Stimulated activated naive B cell treated with anti-CD40 and anti-IgM and Interleukin-4, amounts not matched to agents 10 μg/mL and 1 μg/mL and 100 μg/mL, for 72 hours (primary cell): ENCODE results near the gene ARHGAP21.

Experiments used
- ATAC-seq, 2 donors: fragments of 150-1000 bp; cut with Tn5 transposase; replicated peaks; 2 replicates each; pipeline ENCODE4 v1.10.0; 2021; ENCODE audit warnings: moderate library complexity in 1 of 2
- DNase-seq: peaks from one replicate; pipeline ENCODE4 v3.0.0; 2021
- H3K27ac Mint-ChIP-seq: one replicate; pipeline ENCODE4 v1.8.0; 2022; ENCODE audit warnings: mild to moderate bottlenecking, mixed read lengths
- H3K27me3 Mint-ChIP-seq, 2 donors: one replicate each; pipeline ENCODE4 v1.8.0; 2022; ENCODE audit warnings: mixed read lengths in 2 of 2
- H3K36me3 Mint-ChIP-seq, 2 donors: one replicate each; pipeline ENCODE4 v1.8.0; 2022; ENCODE audit warnings: mixed read lengths in 2 of 2, mild to moderate bottlenecking in 1 of 2
- H3K4me1 Mint-ChIP-seq, 2 donors: one replicate each; pipeline ENCODE4 v1.8.0; 2022; ENCODE audit warnings: mixed read lengths in 2 of 2, mild to moderate bottlenecking in 1 of 2
- H3K4me3 Mint-ChIP-seq, 2 donors: one replicate each; pipeline ENCODE4 v1.8.0; 2022; ENCODE audit warnings: mild to moderate bottlenecking in 2 of 2, mixed read lengths in 2 of 2, moderate library complexity in 1 of 2
- H3K9me3 Mint-ChIP-seq, 2 donors: one replicate each; pipeline ENCODE4 v1.8.0; 2022; ENCODE audit warnings: mixed read lengths in 2 of 2, mild to moderate bottlenecking in 1 of 2

The ARHGAP21 gene

GRCh38 chr10:24551161-24551560, 172.5 kb downstream of the ARHGAP21 start:
- H3K9me3 Mint-ChIP-seq = no peaks in the 10 kb centered on the region
- H3K27ac Mint-ChIP-seq = no peak overlapping the region

GRCh38 chr10:24550680-24551079, 173.0 kb downstream of the ARHGAP21 start:
- Mint-ChIP-seq H3K27ac (no peak overlapping the region), H3K9me3 (no peaks in the 10 kb centered on the region), H3K4me3 (no peak overlapping the region), H3K4me1 (no peaks in the 10 kb centered on the region), H3K36me3 (no peaks in the 10 kb centered on the region), H3K27me3 (peaks cover 9 to 10% of the 10 kb centered on the region in 2 donors)
- DNase-seq = no peak
- ATAC-seq = no peak

More at GRCh38 chr10:24551161-24551560, 172.5 kb downstream of the ARHGAP21 start:
- DNase-seq = no peak
- H3K4me1 Mint-ChIP-seq = no peaks in the 10 kb centered on the region
- H3K36me3 Mint-ChIP-seq = no peaks in the 10 kb centered on the region
- no peak for ATAC-seq
- peaks cover 9 to 10% of the 10 kb centered on the region in 2 donors for H3K27me3 Mint-ChIP-seq
- no peak overlapping the region for H3K4me3 Mint-ChIP-seq

GRCh38 chr10:24545585-24545984, 178.1 kb downstream of the ARHGAP21 start:
- no peak for DNase-seq
- Mint-ChIP-seq H3K36me3 (no peaks in the 10 kb centered on the region), H3K9me3 (no peaks in the 10 kb centered on the region), H3K4me3 (no peak overlapping the region), H3K27ac (no peak overlapping the region), H3K27me3 (peaks cover 6 to 9% of the 10 kb centered on the region in 2 donors), H3K4me1 (no peaks in the 10 kb centered on the region)
- ATAC-seq = no peak

- peaks cover 6 to 7% of the 10 kb centered on the region in 2 donors for H3K27me3 Mint-ChIP-seq
- H3K27ac Mint-ChIP-seq = no peak overlapping the region
- no peaks in the 10 kb centered on the region for H3K36me3 Mint-ChIP-seq
- ATAC-seq = no peak
- no peaks in the 10 kb centered on the region for H3K9me3 Mint-ChIP-seq
- no peak overlapping the region for H3K4me3 Mint-ChIP-seq
- DNase-seq = no peak
- no peaks in the 10 kb centered on the region for H3K4me1 Mint-ChIP-seq
These were observed 178.9 kb downstream of the ARHGAP21 start for GRCh38 chr10:24544776-24545175.

- DNase-seq (no peak), ATAC-seq (no peak)
- Mint-ChIP-seq H3K9me3 (no peaks in the 10 kb centered on the region), H3K4me1 (no peaks in the 10 kb centered on the region), H3K27me3 (no peaks in the 10 kb centered on the region), H3K4me3 (no peak overlapping the region), H3K27ac (no peak overlapping the region), H3K36me3 (no peaks in the 10 kb centered on the region)
These were observed 181.1 kb downstream of the ARHGAP21 start for GRCh38 chr10:24542314-24543270.

GRCh38 chr10:24541239-24541753, 182.4 kb downstream of the ARHGAP21 start:
- H3K36me3 Mint-ChIP-seq = no peaks in the 10 kb centered on the region
- H3K27me3 Mint-ChIP-seq = no peaks in the 10 kb centered on the region
- ATAC-seq (no peak), DNase-seq (no peak)
- no peak overlapping the region for H3K27ac Mint-ChIP-seq
- no peaks in the 10 kb centered on the region for H3K4me1 Mint-ChIP-seq
- no peak overlapping the region for H3K4me3 Mint-ChIP-seq
- H3K9me3 Mint-ChIP-seq = no peaks in the 10 kb centered on the region

GRCh38 chr10:24536636-24537035, 187.1 kb downstream of the ARHGAP21 start:
- DNase-seq (no peak), ATAC-seq (no peak)
- no peak overlapping the region for H3K27ac Mint-ChIP-seq
- H3K9me3 Mint-ChIP-seq = peaks cover 4% of the 10 kb centered on the region in 2 donors
- no peaks in the 10 kb centered on the region for H3K27me3 Mint-ChIP-seq
- H3K4me1 Mint-ChIP-seq = no peaks in the 10 kb centered on the region
- no peak overlapping the region for H3K4me3 Mint-ChIP-seq
- H3K36me3 Mint-ChIP-seq = no peaks in the 10 kb centered on the region

- DNase-seq (no peak), ATAC-seq (no peak)
- Mint-ChIP-seq H3K4me3 (no peak overlapping the region), H3K4me1 (no peaks in the 10 kb centered on the region), H3K9me3 (peaks cover 4% of the 10 kb centered on the region in 2 donors), H3K27me3 (no peaks in the 10 kb centered on the region), H3K36me3 (no peaks in the 10 kb centered on the region), H3K27ac (no peak overlapping the region)
These were observed 189.7 kb downstream of the ARHGAP21 start for GRCh38 chr10:24533981-24534380.
